ENCODE results near the gene KCNT2.
"Not testable (repeated sequence)": the region's sequence is repeated elsewhere in the genome, so short reads cannot be mapped to it uniquely, and the experiment has no call there.

Gene KCNT2

GRCh38 chr1:196544617-196545016 lies 63.6 kb downstream of the KCNT2 start:
- peaks cover 13% of the 10 kb centered on the region for H3K9me3 Mint-ChIP-seq
- H3K27ac Mint-ChIP-seq: no peak overlapping the region
- no peaks in the 10 kb centered on the region for H3K4me1 Mint-ChIP-seq
- no peak overlapping the region for H3K4me3 Mint-ChIP-seq
- DNase-seq: no peak
- no peak for TF ChIP-seq CTCF (IDR thresholded peaks at IDR 0.05)
- H3K36me3 Mint-ChIP-seq (ENCODE audit: low read depth): peaks cover 23% of the 10 kb centered on the region
- no peaks in the 10 kb centered on the region for H3K27me3 Mint-ChIP-seq (ENCODE audit: low read depth, poor library complexity)

DNA sequence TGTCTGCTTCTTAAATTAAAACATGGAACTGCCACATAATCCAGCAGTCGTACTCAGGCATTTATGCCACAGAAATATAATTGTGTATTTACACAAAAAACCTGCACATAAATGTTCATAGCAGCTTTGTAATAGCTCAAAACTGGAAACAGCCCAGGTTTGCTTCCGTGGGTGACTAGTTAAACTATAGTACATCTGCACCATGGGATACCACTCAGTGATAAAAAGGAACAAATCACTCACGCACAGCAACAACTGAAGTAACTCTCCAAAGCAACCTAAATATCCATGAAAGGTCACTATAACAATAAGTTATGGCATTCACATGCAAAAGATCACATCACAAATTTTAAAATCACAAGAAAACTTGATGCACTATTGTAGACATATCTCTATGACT lies 64.4 kb downstream of the KCNT2 start:
- Mint-ChIP-seq H3K27ac (no peak overlapping the region), H3K4me1 (no peaks in the 10 kb centered on the region), H3K4me3 (no peak overlapping the region), H3K36me3 (ENCODE audit: low read depth) (peaks cover 21% of the 10 kb centered on the region), H3K9me3 (peaks cover 11% of the 10 kb centered on the region), H3K27me3 (ENCODE audit: low read depth, poor library complexity) (no peaks in the 10 kb centered on the region)
- no peak for DNase-seq
- no peak for TF ChIP-seq CTCF (IDR thresholded peaks at IDR 0.05)

DNA sequence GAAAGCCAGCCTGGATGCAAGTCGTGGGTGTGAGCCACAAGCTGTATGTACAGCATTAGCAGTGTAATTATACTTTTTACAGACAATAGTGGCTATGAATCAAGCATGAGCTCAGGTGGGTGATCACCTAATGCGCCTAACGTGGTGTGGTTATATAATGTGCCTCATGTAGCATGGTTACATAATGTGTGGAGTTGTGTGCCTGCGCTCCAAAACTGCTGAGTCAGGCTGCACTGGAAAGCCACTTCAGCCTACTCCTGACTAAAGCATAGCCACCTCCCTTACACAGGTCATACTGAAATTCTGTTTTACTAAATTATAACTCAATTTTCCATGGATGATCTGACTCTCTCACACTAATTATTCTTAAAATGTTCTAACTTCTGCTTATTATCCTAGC lies 69.8 kb downstream of the KCNT2 start:
- H3K36me3 Mint-ChIP-seq (ENCODE audit: low read depth): peaks cover 62% of the 10 kb centered on the region
- H3K27me3 Mint-ChIP-seq (ENCODE audit: low read depth, poor library complexity): no peaks in the 10 kb centered on the region
- H3K27ac Mint-ChIP-seq: no peak overlapping the region
- DNase-seq: no peak
- H3K4me3 Mint-ChIP-seq: no peak overlapping the region
- peaks cover 61% of the 10 kb centered on the region for H3K9me3 Mint-ChIP-seq
- no peak for TF ChIP-seq CTCF (IDR thresholded peaks at IDR 0.05)
- no peaks in the 10 kb centered on the region for H3K4me1 Mint-ChIP-seq

DNA sequence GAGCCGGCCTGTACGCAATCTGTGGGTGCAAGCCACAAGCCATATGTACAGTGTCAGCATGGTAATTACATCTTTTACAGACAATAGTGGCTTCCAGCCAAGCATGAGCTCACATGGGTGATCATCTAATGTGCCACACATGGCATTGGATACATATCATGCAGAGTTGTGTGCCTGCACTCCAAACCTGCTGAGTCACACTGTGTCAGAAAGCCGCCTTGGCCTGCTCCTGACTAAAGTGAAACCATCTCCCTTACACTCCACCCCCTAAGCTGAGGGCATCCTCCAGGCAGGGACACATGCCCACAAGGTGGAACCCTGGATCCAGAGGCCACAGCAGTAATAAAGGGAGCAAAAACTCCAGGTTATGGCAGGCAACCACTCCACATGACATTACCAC lies 72.5 kb downstream of the KCNT2 start:
- no peak for DNase-seq
- H3K36me3 Mint-ChIP-seq (ENCODE audit: low read depth): peaks cover 62% of the 10 kb centered on the region
- no peak for TF ChIP-seq CTCF (IDR thresholded peaks at IDR 0.05)
- no peak overlapping the region for H3K4me3 Mint-ChIP-seq
- no peaks in the 10 kb centered on the region for H3K4me1 Mint-ChIP-seq
- no peak overlapping the region for H3K27ac Mint-ChIP-seq
- peaks cover 61% of the 10 kb centered on the region for H3K9me3 Mint-ChIP-seq
- no peaks in the 10 kb centered on the region for H3K27me3 Mint-ChIP-seq (ENCODE audit: low read depth, poor library complexity)

- Mint-ChIP-seq H3K27me3 (ENCODE audit: low read depth, poor library complexity) (no peaks in the 10 kb centered on the region), H3K4me3 (no peak overlapping the region), H3K4me1 (no peaks in the 10 kb centered on the region), H3K9me3 (peaks cover 31% of the 10 kb centered on the region), H3K36me3 (ENCODE audit: low read depth) (peaks cover 35% of the 10 kb centered on the region), H3K27ac (no peak overlapping the region)
- no peak for TF ChIP-seq CTCF (IDR thresholded peaks at IDR 0.05)
- DNase-seq: no peak
Measured at GRCh38 chr1:196531737-196532524, 76.3 kb downstream of the KCNT2 start.

DNA sequence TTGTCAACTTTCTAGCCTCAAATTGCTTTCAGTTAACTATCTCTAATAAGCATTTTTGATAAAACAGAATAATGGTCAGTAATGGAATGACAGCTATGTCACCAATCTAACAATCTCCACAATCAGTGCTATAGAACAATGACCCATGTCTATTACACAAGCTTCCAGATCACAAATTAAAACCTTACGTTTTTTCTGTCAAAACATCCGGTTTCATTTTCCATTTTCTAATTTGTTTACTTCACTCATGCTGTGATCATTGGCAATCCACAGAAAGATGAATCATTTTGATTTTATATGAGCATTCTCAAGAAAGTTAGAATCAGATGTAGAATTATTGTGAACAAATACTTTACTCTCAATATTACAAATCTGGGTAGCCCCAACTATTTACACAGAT lies 80.3 kb downstream of the KCNT2 start:
- Mint-ChIP-seq H3K4me3 (no peak overlapping the region), H3K36me3 (ENCODE audit: low read depth) (peaks cover 26% of the 10 kb centered on the region), H3K4me1 (no peaks in the 10 kb centered on the region), H3K27ac (no peak overlapping the region), H3K9me3 (peaks cover 9% of the 10 kb centered on the region), H3K27me3 (ENCODE audit: low read depth, poor library complexity) (no peaks in the 10 kb centered on the region)
- no peak for DNase-seq
- no peak for TF ChIP-seq CTCF (IDR thresholded peaks at IDR 0.05)

DNA sequence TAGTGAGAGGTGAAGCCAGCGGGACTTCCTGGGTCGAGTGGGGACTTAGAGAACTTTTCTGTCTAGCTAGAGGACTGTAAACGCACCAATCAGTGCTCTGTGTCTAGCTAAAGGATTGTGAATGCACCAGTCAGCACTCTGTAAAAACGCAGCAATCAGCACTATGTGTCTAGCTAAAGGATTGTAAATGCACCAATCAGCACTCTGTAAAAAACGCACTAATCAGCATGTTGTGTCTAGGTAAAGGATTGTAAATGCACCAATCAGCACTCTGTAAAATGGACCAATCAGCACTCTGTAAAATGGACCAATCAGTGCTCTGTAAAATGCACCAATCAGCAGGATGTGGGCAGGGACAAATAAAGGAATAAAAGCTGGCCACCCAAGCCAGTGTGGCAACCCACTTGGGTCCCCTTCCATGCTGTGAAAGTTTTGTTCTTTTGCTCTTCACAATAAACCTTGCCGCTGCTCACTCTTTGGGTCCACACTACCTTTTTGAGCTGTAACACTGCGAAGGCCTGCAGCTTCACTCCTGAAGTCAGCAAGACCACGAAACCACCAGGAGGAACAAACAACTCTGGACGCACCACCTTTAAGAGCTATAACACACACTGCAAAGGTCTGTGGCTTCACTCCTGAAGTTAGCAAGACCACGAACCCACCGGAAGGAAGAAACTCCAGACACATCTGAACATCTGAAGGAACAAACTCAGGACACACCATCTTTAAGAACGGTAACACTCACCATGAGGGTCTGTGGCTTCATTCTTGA lies 85.5 kb downstream of the KCNT2 start:
- not testable (repeated sequence) for H3K27ac Mint-ChIP-seq; DNase-seq; H3K4me3 Mint-ChIP-seq; H3K27me3 Mint-ChIP-seq (ENCODE audit: low read depth, poor library complexity); H3K4me1 Mint-ChIP-seq
- Mint-ChIP-seq H3K36me3 (ENCODE audit: low read depth) (peaks cover 68% of the 10 kb centered on the region), H3K9me3 (peaks cover 51% of the 10 kb centered on the region)

Measured in nephron progenitor cell (in vitro differentiated cells).